Cardiac muscle cell (in vitro differentiated cells and primary cell): ENCODE results near the gene LRRN1. TPM values are rescaled to one million over a fixed set of nuclear protein-coding genes. Genes with fewer than 3 reads are reported as not detected.
A peak's percentile ranks its signal among the peaks of the same experiment; 100 is the strongest.

Source experiments
- DNase-seq, 2 donors: peaks; one replicate each; pipeline versions ENCODE4 v3.0.0 to v3.0.0-alpha.2; 2010 to 2017; ENCODE audit warnings: low read depth in 1 of 2, low spot score in 1 of 2
- H3K27ac ChIP-seq: fragments of 200-600 bp; sonication (generic); 2 replicates; pipeline ENCODE4 v1.5.1; 2016
- H3K27me3 ChIP-seq: fragments of 200-600 bp; sonication (generic); 2 replicates; pipeline ENCODE4 v1.6.0; 2016; ENCODE audit warnings: control low read depth
- H3K36me3 ChIP-seq: fragments of 200-600 bp; sonication (generic); 2 replicates; pipeline ENCODE4 v1.5.1; 2016; ENCODE audit warnings: control low read depth
- H3K4me1 ChIP-seq: fragments of 200-600 bp; sonication (generic); 2 replicates; pipeline ENCODE4 v1.8.1; 2017; ENCODE audit warnings: low read depth, mild to moderate bottlenecking, mixed run types
- H3K4me3 ChIP-seq: fragments of 200-600 bp; sonication (generic); 2 replicates; pipeline ENCODE4 v1.5.1; 2016; ENCODE audit warnings: mild to moderate bottlenecking
- H3K9me3 ChIP-seq: fragments of 200-600 bp; sonication (generic); 2 replicates; pipeline ENCODE4 v1.5.1; 2017; ENCODE audit warnings: low read depth, mild to moderate bottlenecking, control low read depth
- polyA plus RNA-seq: library from polyadenylated mRNA; unstranded; fragments of >200 nt; fragmentation: Nextera tagmentation; extraction: Ambion mirVana; gene quantifications from 2 replicates; pipeline ENCODE4 v1.2.1, GENCODE V29; 2016
- total RNA-seq: library from RNA; depleted of rRNA; stranded (reverse); fragments of >200 nt; gene quantifications from 2 replicates; pipeline ENCODE4 v1.2.3, GENCODE V29; 2016
- TF ChIP-seq, protein P1 (sequence below): IDR thresholded peaks from 2 replicates; pipeline ENCODE4 v1.5.1; 2012; ENCODE audit warnings: low read depth, mild to moderate bottlenecking, low read length

LRRN1 gene
- total RNA-seq (0.85 and 3.0 TPM in 2 replicates), polyA plus RNA-seq (2.0 and 6.0 TPM in 2 replicates)

DNA sequence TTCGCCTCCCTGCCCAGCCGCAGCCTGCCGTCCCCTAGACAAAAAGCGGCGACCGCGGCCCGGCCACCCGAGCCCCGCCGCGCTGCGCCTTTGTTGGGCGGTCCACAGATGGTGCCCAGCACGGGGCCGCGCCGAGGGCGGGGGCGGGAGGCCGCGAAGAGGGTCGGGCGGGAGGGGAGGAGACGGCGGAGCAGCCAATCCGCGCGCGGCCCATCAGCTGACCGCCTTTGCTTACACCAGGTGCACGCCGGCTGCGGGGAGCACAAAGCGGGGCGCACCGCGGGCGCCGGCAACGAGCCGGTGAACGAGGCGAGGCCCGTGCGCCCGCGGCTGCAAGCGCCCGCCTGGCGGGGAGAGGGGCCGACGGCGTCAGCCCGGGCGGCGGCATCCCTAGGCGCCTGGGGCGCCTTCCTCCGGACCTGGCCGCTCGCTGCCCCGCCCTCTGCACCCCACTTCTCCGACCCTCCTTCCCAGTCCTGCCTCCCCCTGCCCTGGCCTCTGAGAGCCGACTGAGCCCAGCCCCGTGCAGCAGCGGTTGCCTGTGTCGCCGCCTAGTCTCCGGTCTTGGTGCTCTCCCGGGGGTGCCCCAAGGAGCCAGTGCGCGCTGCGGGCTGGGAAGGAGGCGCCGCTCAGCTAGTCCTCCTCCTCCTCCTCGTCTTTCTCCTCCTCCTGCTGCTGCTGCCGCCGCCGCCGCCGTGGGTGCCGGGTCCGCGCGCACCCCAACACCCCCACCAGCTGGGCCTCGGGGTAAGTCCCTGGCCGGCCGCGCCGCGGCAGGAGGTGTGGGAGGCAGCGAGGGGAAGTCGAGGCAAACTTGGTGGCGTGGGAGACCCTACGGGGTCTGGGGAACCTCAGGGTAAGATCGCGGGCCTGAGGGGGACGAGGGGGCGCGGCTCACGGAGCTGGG is at the start of gene LRRN1:
Gene LRRN1, plus strand, starts transcription at position 259 of the 907 bp plus-strand sequence. CDS start 45,211 bp downstream, outside the sequence.
- H3K27me3 ChIP-seq, result peaks cover 64% of the 10 kb centered on the region
- H3K27ac ChIP-seq, result no peak within 1 kb of the TSS
- H3K9me3 ChIP-seq, result no peaks in the 10 kb centered on the region
- H3K4me1 ChIP-seq, result peaks cover 3% of the 10 kb centered on the region
- TF ChIP-seq, protein P1, sequence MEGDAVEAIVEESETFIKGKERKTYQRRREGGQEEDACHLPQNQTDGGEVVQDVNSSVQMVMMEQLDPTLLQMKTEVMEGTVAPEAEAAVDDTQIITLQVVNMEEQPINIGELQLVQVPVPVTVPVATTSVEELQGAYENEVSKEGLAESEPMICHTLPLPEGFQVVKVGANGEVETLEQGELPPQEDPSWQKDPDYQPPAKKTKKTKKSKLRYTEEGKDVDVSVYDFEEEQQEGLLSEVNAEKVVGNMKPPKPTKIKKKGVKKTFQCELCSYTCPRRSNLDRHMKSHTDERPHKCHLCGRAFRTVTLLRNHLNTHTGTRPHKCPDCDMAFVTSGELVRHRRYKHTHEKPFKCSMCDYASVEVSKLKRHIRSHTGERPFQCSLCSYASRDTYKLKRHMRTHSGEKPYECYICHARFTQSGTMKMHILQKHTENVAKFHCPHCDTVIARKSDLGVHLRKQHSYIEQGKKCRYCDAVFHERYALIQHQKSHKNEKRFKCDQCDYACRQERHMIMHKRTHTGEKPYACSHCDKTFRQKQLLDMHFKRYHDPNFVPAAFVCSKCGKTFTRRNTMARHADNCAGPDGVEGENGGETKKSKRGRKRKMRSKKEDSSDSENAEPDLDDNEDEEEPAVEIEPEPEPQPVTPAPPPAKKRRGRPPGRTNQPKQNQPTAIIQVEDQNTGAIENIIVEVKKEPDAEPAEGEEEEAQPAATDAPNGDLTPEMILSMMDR, result no peak
- no peaks in the 10 kb centered on the region for H3K36me3 ChIP-seq
- peak within 1 kb of the TSS; percentile 49 for H3K4me3 ChIP-seq
- DNase-seq, result peak in 1 of 2 donors; percentile 75

DNA sequence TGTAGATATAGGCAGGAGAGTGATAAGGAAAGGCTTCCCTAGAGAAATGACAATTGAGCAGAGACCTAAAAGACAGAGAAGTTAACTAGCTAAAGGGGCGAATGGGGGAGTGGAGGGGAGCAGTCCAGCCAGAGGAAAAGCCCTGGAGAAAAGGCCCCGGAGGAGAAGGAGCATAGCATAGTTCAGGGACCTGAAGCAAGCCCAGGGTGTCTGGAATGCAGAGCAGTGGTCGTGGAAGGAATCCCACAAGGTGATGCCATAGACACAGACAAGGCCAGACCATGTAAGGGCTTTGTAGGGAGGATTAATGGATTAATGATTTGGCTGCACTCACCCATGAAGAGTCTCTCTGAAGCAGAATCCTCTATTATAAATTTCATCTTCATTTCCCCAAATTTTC is 45.8 kb upstream of the LRRN1 start:
- H3K27ac ChIP-seq, result no peak overlapping the region
- DNase-seq, result no peak
- H3K4me3 ChIP-seq, result no peak overlapping the region
- TF ChIP-seq, protein P1, result no peak
- H3K4me1 ChIP-seq, result no peaks in the 10 kb centered on the region
- no peaks in the 10 kb centered on the region for H3K27me3 ChIP-seq
- no peaks in the 10 kb centered on the region for H3K36me3 ChIP-seq
- no peaks in the 10 kb centered on the region for H3K9me3 ChIP-seq

DNA sequence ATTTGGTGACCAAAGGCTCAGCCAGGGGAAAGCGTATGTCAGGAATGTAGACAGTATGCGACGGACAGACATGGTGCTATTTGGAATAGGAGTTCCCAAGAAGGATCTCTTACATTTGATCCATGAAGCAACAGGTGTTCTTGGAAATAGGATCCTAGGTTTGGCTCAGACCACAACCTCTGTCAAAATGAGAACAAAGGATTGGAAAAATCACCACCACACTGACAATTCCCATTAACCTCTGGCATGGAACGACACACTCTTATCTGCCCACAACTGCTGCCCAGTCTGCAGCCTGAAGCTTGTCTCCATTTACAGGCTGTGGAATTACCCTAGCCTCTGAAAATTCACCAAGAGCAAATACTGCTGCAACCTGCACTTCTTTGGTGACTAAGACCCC is 33.6 kb upstream of the LRRN1 start:
- no peak for DNase-seq
- peaks cover 75% of the 10 kb centered on the region for H3K27me3 ChIP-seq
- TF ChIP-seq, protein P1, result no peak
- H3K4me1 ChIP-seq, result no peaks in the 10 kb centered on the region
- no peaks in the 10 kb centered on the region for H3K9me3 ChIP-seq
- H3K27ac ChIP-seq, result no peak overlapping the region
- H3K4me3 ChIP-seq, result no peak overlapping the region
- no peaks in the 10 kb centered on the region for H3K36me3 ChIP-seq

DNA sequence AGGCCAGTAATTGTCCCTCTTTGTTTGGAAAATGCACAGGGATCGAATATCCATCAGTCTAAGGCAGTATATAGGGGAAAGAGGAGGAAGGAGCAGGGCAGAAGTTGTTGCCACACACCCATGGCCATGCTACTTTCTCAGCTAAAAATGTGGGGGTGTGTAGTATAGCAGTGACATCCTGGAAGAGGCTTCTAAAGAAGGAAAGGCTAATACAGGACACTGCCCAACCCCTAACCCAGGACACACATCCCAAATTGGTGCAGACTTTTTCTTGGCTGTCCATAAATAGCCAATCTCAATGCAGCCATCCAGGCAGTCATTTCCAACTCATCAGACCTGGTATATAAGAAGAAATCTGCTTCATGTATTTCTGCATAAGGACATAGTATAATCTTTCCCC is 33.1 kb upstream of the LRRN1 start:
- no peaks in the 10 kb centered on the region for H3K4me1 ChIP-seq
- peaks cover 76% of the 10 kb centered on the region for H3K27me3 ChIP-seq
- H3K36me3 ChIP-seq, result no peaks in the 10 kb centered on the region
- H3K4me3 ChIP-seq, result no peak overlapping the region
- TF ChIP-seq, protein P1, result no peak
- no peak overlapping the region for H3K27ac ChIP-seq
- H3K9me3 ChIP-seq, result no peaks in the 10 kb centered on the region
- no peak for DNase-seq

DNA sequence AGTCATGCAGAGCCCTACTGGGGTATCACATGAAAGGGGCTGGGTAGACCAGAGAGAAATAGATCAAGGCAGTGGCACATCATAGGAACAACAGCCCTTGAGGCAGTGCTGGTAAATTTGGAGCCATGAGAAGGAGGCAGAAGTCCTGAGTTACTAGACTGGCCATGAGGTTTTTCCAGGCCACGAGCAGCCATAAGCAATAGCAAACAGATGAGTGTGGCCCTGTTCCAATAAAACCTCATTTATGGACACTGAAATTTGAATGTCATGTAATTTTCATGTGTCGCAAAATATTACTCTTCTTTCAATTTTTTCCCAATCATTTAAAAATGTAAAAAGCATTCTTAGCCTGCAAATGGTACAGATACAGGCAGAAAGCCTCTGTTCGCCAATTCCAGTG is 28.1 kb upstream of the LRRN1 start:
- Histone ChIP-seq H3K4me3 (no peak overlapping the region), H3K9me3 (peaks cover 6% of the 10 kb centered on the region), H3K36me3 (no peaks in the 10 kb centered on the region), H3K4me1 (no peaks in the 10 kb centered on the region), H3K27me3 (peaks cover 68% of the 10 kb centered on the region), H3K27ac (no peak overlapping the region)
- no peak for DNase-seq
- TF ChIP-seq, protein P1, result no peak
